HG02623 (cell line): Measurements from ENCODE around the gene CEP68.
"Not testable (repeated sequence)": the region's sequence is repeated elsewhere in the genome, so short reads cannot be mapped to it uniquely, and the experiment has no call there.

Experiments
- ATAC-seq: cut with Tn5 transposase; IDR thresholded peaks from one replicate; pipeline ENCODE4 v1.9.1; 2021; ENCODE audit warnings: moderate library complexity; ENCODE audit not compliant: unreplicated experiment

The CEP68 gene

DNA sequence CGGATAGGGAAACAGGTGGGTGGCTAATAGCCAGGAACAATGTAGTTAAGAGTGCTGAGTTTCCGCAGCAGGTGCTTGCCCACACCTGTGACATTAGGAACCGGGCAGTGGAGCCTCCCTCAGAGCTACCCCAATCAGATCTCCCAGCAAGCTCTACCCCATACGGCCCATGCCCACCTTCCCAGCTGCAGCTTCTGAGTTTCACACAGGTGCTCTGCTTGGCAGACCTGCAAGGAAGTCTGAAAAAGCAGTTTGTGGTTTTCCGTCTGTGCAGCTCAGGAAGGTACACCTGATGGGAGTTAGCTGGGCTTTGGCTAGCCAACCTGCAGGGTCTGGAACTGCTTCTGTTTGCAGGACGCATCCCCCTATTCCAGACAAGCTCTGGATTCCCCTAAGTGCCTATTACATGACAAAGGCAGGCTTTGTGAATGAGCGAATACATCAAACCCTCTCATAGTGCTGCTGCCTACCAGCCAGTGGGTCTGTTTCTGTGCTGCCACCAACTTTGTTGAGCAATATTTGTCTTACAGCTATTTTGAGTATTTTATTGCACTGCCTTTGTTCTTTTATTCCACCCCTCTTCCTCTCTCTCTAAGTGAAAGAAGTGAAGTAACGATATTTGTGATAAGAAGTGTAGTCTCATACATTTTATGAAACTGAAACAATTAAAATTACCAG, 24.7 kb upstream of the CEP68 start:
- ATAC-seq = no peak

DNA sequence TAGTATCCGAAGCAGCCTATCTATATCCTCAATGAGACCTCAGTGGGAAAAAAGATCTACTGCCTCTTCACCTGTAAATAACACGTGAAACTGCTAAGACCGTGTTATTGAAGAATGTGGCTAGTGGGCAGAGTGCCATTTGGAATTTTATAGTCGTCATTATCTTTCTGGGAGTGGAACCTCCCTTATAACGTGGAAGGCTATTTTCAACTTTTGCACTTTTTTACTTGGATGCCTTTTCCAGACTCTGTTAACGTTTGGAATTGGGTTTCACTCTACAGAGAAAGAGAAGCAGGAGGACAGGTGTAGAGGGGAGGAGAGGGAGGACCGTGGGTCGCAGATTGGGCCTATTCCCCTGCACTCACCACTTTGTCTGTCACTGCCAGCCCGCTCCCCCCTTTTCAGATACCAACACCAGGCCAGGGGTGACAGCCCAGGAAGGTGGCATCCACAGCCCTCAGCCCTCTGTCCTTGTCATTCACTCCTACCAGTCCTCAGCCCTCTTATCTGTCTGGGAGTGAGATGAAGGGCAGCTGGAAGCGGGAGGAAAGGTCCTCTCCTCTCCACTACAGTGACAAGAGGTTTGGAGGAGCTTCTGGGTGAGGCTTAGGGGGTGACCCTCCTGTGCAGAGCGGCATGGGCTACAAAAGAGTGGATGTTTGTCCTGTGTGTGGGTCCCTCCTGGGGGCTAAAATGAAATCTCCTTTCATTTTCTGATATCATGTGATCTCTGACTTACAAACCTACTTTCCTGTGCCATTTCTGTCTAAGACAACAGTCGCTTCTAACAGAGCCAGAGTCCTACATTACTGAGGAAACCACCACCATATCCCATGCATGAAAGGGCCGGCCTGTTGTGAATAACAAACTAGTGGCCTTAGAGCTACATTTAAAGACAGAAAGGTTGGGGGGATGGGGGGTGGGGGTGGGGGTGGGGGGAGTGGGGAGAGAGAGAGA, 23.9 kb upstream of the CEP68 start:
- no peak for ATAC-seq

- no peak for ATAC-seq
Observed at GRCh38 chr2:65033178-65033577, 23.0 kb upstream of the CEP68 start.

- not testable (repeated sequence) for ATAC-seq
Observed at GRCh38 chr2:65033667-65034066, 22.5 kb upstream of the CEP68 start.

GRCh38 chr2:65035351-65035943, 20.8 kb upstream of the CEP68 start:
- ATAC-seq = no peak

- no peak for ATAC-seq
Observed at GRCh38 chr2:65037178-65037577, 19.0 kb upstream of the CEP68 start.

- no peak for ATAC-seq
Observed at GRCh38 chr2:65039640-65040039, 16.6 kb upstream of the CEP68 start.

GRCh38 chr2:65040400-65041261, 15.6 kb upstream of the CEP68 start:
- peak; percentile 53 for ATAC-seq

DNA sequence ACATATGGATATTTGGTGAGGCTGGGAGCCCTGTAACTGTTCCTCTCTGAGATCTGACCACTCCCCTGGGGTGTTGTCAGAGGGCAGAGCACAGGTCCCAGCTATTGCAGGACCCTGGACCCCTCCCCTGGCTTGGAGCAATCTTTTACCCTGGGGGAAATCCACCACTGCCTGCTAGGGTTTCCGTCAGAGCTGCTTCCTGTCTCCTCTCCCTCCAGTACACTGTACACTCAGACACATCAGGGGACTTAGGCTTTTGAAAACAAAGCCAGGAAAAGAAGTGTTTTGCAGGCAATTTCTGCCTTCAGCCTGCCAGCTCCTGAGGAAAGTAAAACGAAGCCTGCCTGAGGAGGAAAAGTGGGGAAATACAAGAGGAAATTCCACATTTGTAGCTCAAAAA, 13.2 kb upstream of the CEP68 start:
- no peak for ATAC-seq

DNA sequence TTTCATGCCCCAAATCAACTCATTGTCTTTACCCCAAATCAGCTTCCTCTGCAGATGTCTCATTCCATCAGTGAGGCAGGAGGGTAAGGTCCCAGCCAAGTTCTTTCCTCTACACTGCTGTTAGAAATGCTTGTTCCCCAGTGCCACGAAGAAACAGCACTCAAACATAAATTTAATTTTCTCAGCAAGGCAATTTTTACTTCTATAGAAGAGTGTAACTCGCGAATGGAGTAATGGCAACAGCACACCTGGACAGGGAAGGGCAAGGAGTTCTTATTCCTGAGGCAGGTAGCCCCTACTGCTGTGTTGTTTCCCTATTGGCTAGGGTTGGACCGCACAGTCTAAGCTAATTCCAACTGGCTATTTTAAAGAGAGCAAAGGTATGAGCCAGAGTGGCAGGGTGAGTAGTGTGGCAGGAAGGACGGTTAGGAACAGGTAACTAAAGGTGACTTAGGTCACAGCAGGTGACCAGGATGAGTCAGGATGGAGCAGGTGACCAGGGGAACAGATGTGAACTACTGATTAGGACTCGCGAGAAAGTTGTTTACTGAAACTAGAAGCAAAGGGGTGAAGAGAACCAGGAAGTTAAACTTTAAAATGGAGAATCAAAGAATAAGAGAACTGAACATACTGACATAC, 12.0 kb upstream of the CEP68 start:
- no peak for ATAC-seq

DNA sequence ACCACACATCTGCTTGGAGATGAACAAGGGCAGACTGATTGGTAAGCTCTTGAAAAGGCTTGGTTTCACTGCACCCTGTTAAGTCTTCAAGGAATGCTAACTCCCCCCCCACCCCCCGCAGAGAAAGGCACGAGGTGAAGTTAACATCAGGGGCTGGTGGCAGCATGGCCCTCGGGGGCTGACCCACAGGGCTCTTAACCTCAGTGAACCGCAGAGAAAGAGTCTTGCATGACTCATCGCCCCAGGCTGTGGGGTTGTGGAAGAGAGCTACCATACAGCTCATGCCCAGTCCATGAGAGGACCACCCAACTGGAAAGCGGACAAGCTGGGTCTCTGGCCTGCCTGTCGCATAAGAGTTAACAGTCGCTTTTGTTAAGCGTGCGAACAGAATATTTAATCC, 10.6 kb upstream of the CEP68 start:
- ATAC-seq = no peak

- no peak for ATAC-seq
Observed at GRCh38 chr2:65046633-65047407, 9.4 kb upstream of the CEP68 start.

DNA sequence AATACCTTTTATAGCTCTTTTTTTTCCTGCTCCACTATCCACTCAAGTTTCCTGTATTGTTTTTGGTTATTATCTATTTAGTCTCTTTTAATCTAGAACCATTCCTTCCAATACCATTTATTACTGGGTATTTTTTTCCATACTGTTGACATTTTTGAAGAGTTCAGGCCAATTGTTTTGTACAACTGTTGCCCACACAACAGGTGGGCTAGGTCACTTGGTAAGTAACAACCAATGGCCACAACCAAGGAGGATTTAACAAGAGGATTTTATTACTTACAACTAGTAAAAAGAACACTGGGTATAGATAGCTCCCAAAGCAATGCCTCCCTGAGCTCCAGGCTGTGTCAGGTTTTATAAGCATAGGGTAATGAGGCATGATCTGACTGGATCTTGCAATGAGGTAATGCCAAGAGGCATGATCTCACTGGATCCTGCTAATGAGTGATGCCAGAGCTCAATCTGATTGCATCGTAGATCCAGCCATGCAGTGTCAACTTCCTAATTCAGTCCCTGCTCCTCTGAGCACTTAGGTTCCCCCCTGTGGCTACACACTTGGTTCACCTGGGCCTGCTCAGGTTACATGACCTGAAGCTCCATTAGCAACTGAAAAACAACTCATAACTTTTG, 7.1 kb upstream of the CEP68 start:
- no peak for ATAC-seq

DNA sequence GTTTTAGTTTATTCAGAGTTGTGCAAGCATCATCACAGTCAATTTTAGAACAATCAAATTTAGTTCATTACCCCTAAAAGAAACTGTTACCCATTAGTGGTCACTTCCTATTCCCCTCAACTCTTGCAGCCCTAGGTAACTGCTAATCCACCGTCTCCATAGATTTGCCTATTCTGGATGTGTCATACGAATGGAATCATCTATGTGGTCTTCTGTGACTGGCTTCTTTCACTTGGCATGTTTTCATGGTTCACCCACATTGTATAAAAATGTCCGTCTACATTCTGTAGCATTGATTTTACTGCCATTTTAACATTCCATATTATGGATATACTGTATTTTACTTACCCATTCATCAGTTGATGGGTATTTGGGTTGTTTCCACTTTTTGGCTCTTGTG, 5.3 kb upstream of the CEP68 start:
- no peak for ATAC-seq

GRCh38 chr2:65053199-65053598, 3.0 kb upstream of the CEP68 start:
- ATAC-seq = peak; percentile 43

GRCh38 chr2:65054749-65055421, 1.3 kb upstream of the CEP68 start:
- ATAC-seq = no peak

DNA sequence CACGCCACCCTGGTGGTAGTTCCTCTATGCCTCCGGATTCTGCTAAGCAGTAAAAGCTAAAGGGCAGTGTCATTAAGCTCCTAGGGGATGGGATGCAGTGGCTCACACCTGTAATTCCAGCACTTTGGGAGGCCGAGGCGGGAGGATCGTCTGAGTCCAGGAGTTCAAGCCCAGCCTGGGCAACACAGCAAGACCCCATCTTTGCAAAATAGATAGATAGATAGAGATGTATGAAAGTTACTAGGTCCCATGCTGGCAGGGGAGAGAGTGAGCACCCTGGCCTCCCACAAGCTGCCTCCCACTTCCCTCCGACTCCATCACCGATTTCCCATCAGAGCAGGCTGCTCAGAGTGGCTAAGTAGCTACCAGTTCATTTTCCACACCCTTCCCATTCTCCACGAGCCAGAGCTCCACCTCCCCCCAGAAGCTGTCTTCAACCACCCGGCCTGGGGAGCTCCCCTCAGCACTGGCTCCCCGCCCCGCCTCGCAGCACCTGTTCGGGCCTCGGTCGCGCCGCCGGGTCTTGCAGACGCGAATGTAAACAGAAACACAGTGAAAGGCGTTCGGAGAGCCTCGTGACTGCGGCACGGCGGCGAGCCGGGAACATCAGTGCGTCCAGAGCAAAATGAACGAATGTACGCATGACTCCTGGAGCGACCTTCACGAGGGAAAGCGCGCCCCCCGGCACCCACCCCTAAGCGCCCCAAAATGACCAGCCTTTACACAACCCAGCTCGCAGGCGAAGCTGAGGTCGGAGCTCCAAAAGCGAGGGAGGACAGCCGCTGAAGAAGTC, 598 bp upstream of the CEP68 start:
- peak; percentile 26 for ATAC-seq

- no peak for ATAC-seq
Observed at GRCh38 chr2:65057054-65057375, 799 bp downstream of the CEP68 start.
